T-helper 22 cell (primary cell): ENCODE measurements around the gene UGT1A10.

ENCODE experiments used
- DNase-seq: peaks from one replicate; pipeline ENCODE4 v3.0.0-alpha.2; 2020; ENCODE audit warnings: low read depth

UGT1A10 gene

GRCh38 chr2:233803994-233804393 is 167.7 kb downstream of the UGT1A10 start:
- no peak for DNase-seq

GRCh38 chr2:233807215-233807865 is 171.1 kb downstream of the UGT1A10 start:
- DNase-seq: no peak

GRCh38 chr2:233807966-233808935 is 172.0 kb downstream of the UGT1A10 start:
- DNase-seq: no peak

GRCh38 chr2:233810385-233810784 is 174.1 kb downstream of the UGT1A10 start:
- DNase-seq: no peak

- no peak for DNase-seq
Observed at GRCh38 chr2:233811087-233811486, 174.8 kb downstream of the UGT1A10 start.

- no peak for DNase-seq
Observed at GRCh38 chr2:233811732-233812131, 175.5 kb downstream of the UGT1A10 start.

- DNase-seq: no peak
Observed at GRCh38 chr2:233813236-233814055, 177.2 kb downstream of the UGT1A10 start.

GRCh38 chr2:233814056-233814835 is 178.0 kb downstream of the UGT1A10 start:
- DNase-seq: no peak

GRCh38 chr2:233815861-233816260 is 179.6 kb downstream of the UGT1A10 start:
- no peak for DNase-seq

GRCh38 chr2:233816334-233816733 is 180.1 kb downstream of the UGT1A10 start:
- DNase-seq: no peak

- DNase-seq: no peak
Observed at GRCh38 chr2:233816771-233817170, 180.5 kb downstream of the UGT1A10 start.

- no peak for DNase-seq
Observed at GRCh38 chr2:233817361-233817911, 181.2 kb downstream of the UGT1A10 start.

- DNase-seq: no peak
Observed at GRCh38 chr2:233817995-233818638, 181.9 kb downstream of the UGT1A10 start.

GRCh38 chr2:233818639-233819621 is 182.7 kb downstream of the UGT1A10 start:
- no peak for DNase-seq

- no peak for DNase-seq
Observed at GRCh38 chr2:233819884-233820773, 183.9 kb downstream of the UGT1A10 start.

GRCh38 chr2:233820774-233821105 is 184.5 kb downstream of the UGT1A10 start:
- DNase-seq: no peak

- no peak for DNase-seq
Observed at GRCh38 chr2:233821196-233821595, 184.9 kb downstream of the UGT1A10 start.

- no peak for DNase-seq
Observed at GRCh38 chr2:233821709-233822100, 185.5 kb downstream of the UGT1A10 start.
